HCT116 (cell line): ENCODE data around the gene ADD2.

Experiments used
- CTCF ChIP-seq, 3 experiments: fragments of 200-600 bp in 1 of 3; sonication (generic) in 1 of 3; IDR thresholded peaks in 2 of 3; conservative IDR thresholded peaks in 1 of 3; 2 replicates each; pipeline ENCODE4 v1.5.1; 2012 to 2017; ENCODE audit warnings: low read depth in 2 of 3, low read length in 2 of 3, antibody characterized with exemption in 1 of 3, borderline replicate concordance in 1 of 3, control low read depth in 1 of 3, mild to moderate bottlenecking in 1 of 3, mixed read lengths in 1 of 3, mixed run types in 1 of 3, moderate library complexity in 1 of 3; ENCODE audit not compliant: insufficient read depth in 1 of 3
- TF ChIP-seq, protein P1 (sequence below): IDR thresholded peaks from 2 replicates; pipeline ENCODE4 v1.6.1; 2012

GRCh38 chr2:70668911-70669310 lies 99.1 kb downstream of the ADD2 start:
- TF ChIP-seq, protein P1, sequence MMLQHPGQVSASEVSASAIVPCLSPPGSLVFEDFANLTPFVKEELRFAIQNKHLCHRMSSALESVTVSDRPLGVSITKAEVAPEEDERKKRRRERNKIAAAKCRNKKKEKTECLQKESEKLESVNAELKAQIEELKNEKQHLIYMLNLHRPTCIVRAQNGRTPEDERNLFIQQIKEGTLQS, result no peak
- TF ChIP-seq CTCF (IDR thresholded peaks at IDR 0.05 in 2 of 3, conservative IDR thresholded peaks at IDR 0.05 in 1 of 3; ENCODE audit: borderline replicate concordance in 1 of 3, insufficient read depth in 1 of 3, low read depth in 2 of 3, low read length in 2 of 3), result no peak
